AG09309 (cell line): ENCODE results near the gene CKS2.

ENCODE experiments used
- DNase-seq: peaks from one replicate; pipeline ENCODE4 v3.0.0-alpha.2; 2010; ENCODE audit warnings: low read depth
- H3K4me3 ChIP-seq: 2 replicates; pipeline ENCODE4 v1.5.1; 2011; ENCODE audit warnings: mild to moderate bottlenecking, low read depth, low read length, moderate library complexity; ENCODE audit not compliant: control insufficient read depth
- CTCF ChIP-seq: IDR thresholded peaks from 2 replicates; pipeline ENCODE4 v1.5.1; 2011; ENCODE audit warnings: mild to moderate bottlenecking, low read depth, low read length, inconsistent platforms; ENCODE audit not compliant: insufficient read depth, control insufficient read depth; ENCODE audit errors: missing control alignments

Gene CKS2

GRCh38 chr9:89349607-89350006 is 38.6 kb downstream of the CKS2 start:
- TF ChIP-seq CTCF = no peak
- no peak overlapping the region for H3K4me3 ChIP-seq
- DNase-seq = no peak

GRCh38 chr9:89350988-89351557 is 40.1 kb downstream of the CKS2 start:
- H3K4me3 ChIP-seq = no peak overlapping the region
- no peak for DNase-seq
- TF ChIP-seq CTCF = no peak

GRCh38 chr9:89351584-89352300 is 40.7 kb downstream of the CKS2 start:
- TF ChIP-seq CTCF = no peak
- DNase-seq = no peak
- H3K4me3 ChIP-seq = no peak overlapping the region

GRCh38 chr9:89352451-89352850 is 41.5 kb downstream of the CKS2 start:
- no peak overlapping the region for H3K4me3 ChIP-seq
- no peak for DNase-seq
- TF ChIP-seq CTCF = no peak

GRCh38 chr9:89352874-89353649 is 42.1 kb downstream of the CKS2 start:
- TF ChIP-seq CTCF = no peak
- no peak overlapping the region for H3K4me3 ChIP-seq
- DNase-seq = no peak

GRCh38 chr9:89353989-89354388 is 43.0 kb downstream of the CKS2 start:
- no peak for DNase-seq
- no peak for TF ChIP-seq CTCF
- H3K4me3 ChIP-seq = no peak overlapping the region
